ENCODE measurements around the gene IQCN.

IQCN gene

GRCh38 chr19:18304458-18305310, 30.4 kb upstream of the IQCN start:
- DNase-seq, result peak; percentile 81

GRCh38 chr19:18304208-18304457, 29.9 kb upstream of the IQCN start:
- DNase-seq, result peak; percentile 50

- DNase-seq, result no peak
Observed at GRCh38 chr19:18301718-18302111, 27.5 kb upstream of the IQCN start.

- DNase-seq, result no peak
Observed at GRCh38 chr19:18300930-18301717, 26.9 kb upstream of the IQCN start.

- DNase-seq, result no peak
Observed at GRCh38 chr19:18299654-18300053, 25.4 kb upstream of the IQCN start.

- DNase-seq, result no peak
Observed at GRCh38 chr19:18298601-18299000, 24.3 kb upstream of the IQCN start.

GRCh38 chr19:18297308-18297707, 23.1 kb upstream of the IQCN start:
- DNase-seq, result no peak

- no peak for DNase-seq
Observed at GRCh38 chr19:18295034-18295451, 20.8 kb upstream of the IQCN start.

GRCh38 chr19:18294467-18294864, 20.2 kb upstream of the IQCN start:
- peak; percentile 85 for DNase-seq

GRCh38 chr19:18293642-18294466, 19.6 kb upstream of the IQCN start:
- DNase-seq, result no peak

GRCh38 chr19:18292810-18293641, 18.8 kb upstream of the IQCN start:
- DNase-seq, result peak; percentile 46

- DNase-seq, result no peak
Observed at GRCh38 chr19:18292462-18292809, 18.2 kb upstream of the IQCN start.

- peak; percentile 84 for DNase-seq
Observed at GRCh38 chr19:18291590-18292461, 17.6 kb upstream of the IQCN start.

- DNase-seq, result no peak
Observed at GRCh38 chr19:18291019-18291524, 16.8 kb upstream of the IQCN start.

- no peak for DNase-seq
Observed at GRCh38 chr19:18290302-18291018, 16.2 kb upstream of the IQCN start.

GRCh38 chr19:18289471-18290301, 15.4 kb upstream of the IQCN start:
- DNase-seq, result no peak

GRCh38 chr19:18287836-18288772, 13.9 kb upstream of the IQCN start:
- DNase-seq, result no peak

GRCh38 chr19:18286973-18287635, 12.9 kb upstream of the IQCN start:
- DNase-seq, result no peak

Data from RPMI8226 (cell line).